K562 (cell line): ENCODE data around the gene ANXA4. TPM values are rescaled to one million over a fixed set of nuclear protein-coding genes. Genes with fewer than 3 reads are reported as not detected.

ENCODE experiments used
- BHLHE40 ChIP-seq: IDR thresholded peaks from 2 replicates; pipeline ENCODE4 v1.6.1; 2011; ENCODE audit warnings: low read length, improper control_type of control experiment
- BRD9 ChIP-seq: fragments of 450-650 bp; IDR thresholded peaks from 2 replicates; pipeline ENCODE4 v1.6.1; 2018; ENCODE audit warnings: low read depth; ENCODE audit not compliant: partially characterized antibody
- FOXP1 ChIP-seq: sonication (generic); formaldehyde crosslinking; IDR thresholded peaks from 2 replicates; pipeline ENCODE4 v1.8.0; 2022; ENCODE audit warnings: mild to moderate bottlenecking, missing genetic modification reagents
- HIVEP1 ChIP-seq: fragments of 250-450 bp; sonication (Bioruptor Pico); IDR thresholded peaks from 2 replicates; pipeline ENCODE4 v1.4.0; 2020; ENCODE audit warnings: mild to moderate bottlenecking
- MCM2 ChIP-seq: fragments of 450-650 bp; IDR thresholded peaks from 2 replicates; pipeline ENCODE4 v1.6.1; 2017; ENCODE audit warnings: low read depth, mild to moderate bottlenecking
- MTA2 ChIP-seq: fragments of 450-650 bp; IDR thresholded peaks from 2 replicates; pipeline ENCODE4 v1.6.1; 2016; ENCODE audit warnings: low read depth
- NELFE ChIP-seq: IDR thresholded peaks from 2 replicates; pipeline ENCODE4 v1.6.1; 2011; ENCODE audit warnings: mild to moderate bottlenecking; ENCODE audit not compliant: insufficient read depth, insufficient read length
- PTRF ChIP-seq: fragments of 450-650 bp; IDR thresholded peaks from 2 replicates; pipeline ENCODE4 v1.6.1; 2016; ENCODE audit warnings: mild to moderate bottlenecking, missing genetic modification characterization, missing compliant biosample characterization
- SRF ChIP-seq, 2 experiments: fragments of 250-450, 450-650 bp in 1 of 2; sonication (Bioruptor Pico) in 1 of 2; sonication (generic) in 1 of 2; formaldehyde crosslinking; IDR thresholded peaks; 2 replicates each; pipeline versions ENCODE4 v1.5.0 to v1.5.1; 2020 to 2022; ENCODE audit warnings: mild to moderate bottlenecking in 1 of 2, missing genetic modification reagents in 1 of 2
- SRSF1 ChIP-seq: fragments of 200-400 bp; formaldehyde crosslinking; IDR thresholded peaks from 2 replicates; pipeline ENCODE4 v1.6.1; 2017; ENCODE audit warnings: mild to moderate bottlenecking, low read depth, low read length, moderate library complexity
- TAF1 ChIP-seq: IDR thresholded peaks from 2 replicates; pipeline ENCODE4 v1.6.1; 2011; ENCODE audit warnings: mild to moderate bottlenecking, low read length, moderate library complexity; ENCODE audit not compliant: insufficient read depth, control insufficient read depth, severe bottlenecking; ENCODE audit errors: extremely low read depth
- TAL1 ChIP-seq: fragments of 450-650 bp; IDR thresholded peaks from 2 replicates; pipeline ENCODE4 v1.6.1; 2016; ENCODE audit warnings: mild to moderate bottlenecking
- TCFL5 ChIP-seq: fragments of 250-450 bp; sonication (Bioruptor Pico); conservative IDR thresholded peaks from 2 replicates; pipeline ENCODE4 v1.6.1; 2021; ENCODE audit warnings: mild to moderate bottlenecking, moderate library complexity, matching md5 sums
- ZC3H4 ChIP-seq: sonication (generic); formaldehyde crosslinking; IDR thresholded peaks from 2 replicates; pipeline ENCODE4 v1.9.0; 2021; ENCODE audit warnings: missing genetic modification reagents, borderline replicate concordance
- ZNF668 ChIP-seq: fragments of 250-450 bp; sonication (Bioruptor Pico); IDR thresholded peaks from 2 replicates; pipeline ENCODE4 v1.8.0; 2022; ENCODE audit warnings: mild to moderate bottlenecking, inconsistent platforms
- polyA plus RNA-seq, 8 experiments: library from polyadenylated mRNA; depleted of rRNA in 4 of 8; stranded (reverse) in 5 of 8; unstranded in 3 of 8; fragments of >200 nt; fragmentation: Nextera tagmentation in 2 of 8; fragmentation: Illumina TruSeq in 1 of 8; extraction: Ambion mirVana in 2 of 8; extraction: Trizol in 1 of 8; gene quantifications; 2 replicates each; pipeline versions ENCODE4 v1.2.1 to v1.2.3, GENCODE V29; 2011 to 2014; ENCODE audit warnings: inconsistent platforms in 1 of 8, missing spikeins in 1 of 8
- total RNA-seq, 7 experiments: library from RNA; depleted of rRNA in 6 of 7; stranded (reverse); fragments of >200 nt in 6 of 7; fragmentation: Illumina TruSeq in 2 of 7; extraction: Trizol in 2 of 7; gene quantifications; 2 replicates each; pipeline versions ENCODE4 v1.2.1 to v1.2.3, GENCODE V29; 2011 to 2021; ENCODE audit warnings: low replicate concordance in 1 of 7
- TF ChIP-seq, protein P1 (sequence below): fragments of 250-450 bp; sonication (Bioruptor Pico); IDR thresholded peaks from 2 replicates; pipeline ENCODE4 v1.5.0; 2022; ENCODE audit warnings: mild to moderate bottlenecking
- TF ChIP-seq, protein P2 (sequence below): fragments of 450-650 bp; IDR thresholded peaks from 2 replicates; pipeline ENCODE4 v1.6.1; 2016; ENCODE audit warnings: antibody characterized with exemption
- TF ChIP-seq, protein P3 (sequence below): sonication (generic); formaldehyde crosslinking; IDR thresholded peaks from 2 replicates; pipeline ENCODE4 v1.8.0; 2022; ENCODE audit warnings: missing genetic modification reagents, mild to moderate bottlenecking, moderate library complexity, borderline replicate concordance
- TF ChIP-seq, protein P4 (sequence below): fragments of 450-650 bp; IDR thresholded peaks from 2 replicates; pipeline ENCODE4 v1.6.1; 2016
- TF ChIP-seq, protein P5 (sequence below): fragments of 450-650 bp; conservative IDR thresholded peaks from 2 replicates; pipeline ENCODE4 v1.6.1; 2016; ENCODE audit warnings: missing genetic modification characterization, low read depth, mild to moderate bottlenecking, control low read depth, missing compliant biosample characterization

ANXA4 gene
- total and polyA plus RNA-seq, 9 of the 15 experiments (the other 6 are each of a cell fraction or from before 2014, with no cell fraction given): 3.4 to 13.6 (median 11.6) TPM

DNA sequence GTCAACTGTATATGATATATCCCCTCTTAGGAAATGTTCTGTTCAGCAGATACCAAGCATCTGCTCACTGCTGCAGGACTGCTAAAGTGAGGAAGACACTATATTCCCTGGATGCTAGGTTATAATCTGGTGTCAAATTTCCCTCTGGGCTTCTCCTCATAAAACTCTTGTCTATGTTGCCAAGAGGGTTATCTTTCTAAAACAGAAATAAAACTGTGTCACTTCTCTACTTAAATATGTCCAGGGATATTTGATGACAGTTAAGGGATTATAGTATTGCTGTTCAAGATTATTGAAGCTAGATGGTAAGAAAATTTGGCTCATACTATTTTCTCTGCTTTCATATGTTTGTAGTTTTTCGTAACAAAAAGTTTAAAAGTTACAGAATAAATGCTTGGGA, 121.4 kb downstream of the ANXA4 start (continued):
- TF ChIP-seq, protein P1, sequence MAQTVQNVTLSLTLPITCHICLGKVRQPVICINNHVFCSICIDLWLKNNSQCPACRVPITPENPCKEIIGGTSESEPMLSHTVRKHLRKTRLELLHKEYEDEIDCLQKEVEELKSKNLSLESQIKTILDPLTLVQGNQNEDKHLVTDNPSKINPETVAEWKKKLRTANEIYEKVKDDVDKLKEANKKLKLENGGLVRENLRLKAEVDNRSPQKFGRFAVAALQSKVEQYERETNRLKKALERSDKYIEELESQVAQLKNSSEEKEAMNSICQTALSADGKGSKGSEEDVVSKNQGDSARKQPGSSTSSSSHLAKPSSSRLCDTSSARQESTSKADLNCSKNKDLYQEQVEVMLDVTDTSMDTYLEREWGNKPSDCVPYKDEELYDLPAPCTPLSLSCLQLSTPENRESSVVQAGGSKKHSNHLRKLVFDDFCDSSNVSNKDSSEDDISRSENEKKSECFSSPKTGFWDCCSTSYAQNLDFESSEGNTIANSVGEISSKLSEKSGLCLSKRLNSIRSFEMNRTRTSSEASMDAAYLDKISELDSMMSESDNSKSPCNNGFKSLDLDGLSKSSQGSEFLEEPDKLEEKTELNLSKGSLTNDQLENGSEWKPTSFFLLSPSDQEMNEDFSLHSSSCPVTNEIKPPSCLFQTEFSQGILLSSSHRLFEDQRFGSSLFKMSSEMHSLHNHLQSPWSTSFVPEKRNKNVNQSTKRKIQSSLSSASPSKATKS (CRISPR knock-in tag): no peak
- TF ChIP-seq, protein P2, sequence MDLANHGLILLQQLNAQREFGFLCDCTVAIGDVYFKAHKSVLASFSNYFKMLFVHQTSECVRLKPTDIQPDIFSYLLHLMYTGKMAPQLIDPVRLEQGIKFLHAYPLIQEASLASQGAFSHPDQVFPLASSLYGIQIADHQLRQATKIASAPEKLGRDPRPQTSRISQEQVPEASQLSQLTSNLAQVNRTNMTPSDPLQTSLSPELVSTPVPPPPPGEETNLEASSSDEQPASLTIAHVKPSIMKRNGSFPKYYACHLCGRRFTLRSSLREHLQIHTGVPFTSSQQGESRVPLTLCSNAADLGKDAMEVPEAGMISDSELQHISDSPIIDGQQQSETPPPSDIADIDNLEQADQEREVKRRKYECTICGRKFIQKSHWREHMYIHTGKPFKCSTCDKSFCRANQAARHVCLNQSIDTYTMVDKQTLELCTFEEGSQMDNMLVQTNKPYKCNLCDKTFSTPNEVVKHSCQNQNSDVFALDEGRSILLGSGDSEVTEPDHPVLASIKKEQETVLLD: no peak
- TF ChIP-seq MTA2 (0 out of 2 replicates have a peak, but pooled peaks have one; percentile 21), ZC3H4 (CRISPR knock-in tag) (no peak), BRD9 (no peak), TAF1 (no peak), FOXP1 (no peak), TCFL5 (no peak), TAL1 (peak; percentile 58), BHLHE40 (no peak), MCM2 (no peak), SRSF1 (no peak), HIVEP1 (CRISPR knock-in tag) (no peak), NELFE (no peak), SRF (CRISPR knock-in tag; IDR thresholded peaks at IDR 0.05) (no peak), PTRF (no peak), ZNF668 (CRISPR knock-in tag) (no peak)
- TF ChIP-seq, protein P3, sequence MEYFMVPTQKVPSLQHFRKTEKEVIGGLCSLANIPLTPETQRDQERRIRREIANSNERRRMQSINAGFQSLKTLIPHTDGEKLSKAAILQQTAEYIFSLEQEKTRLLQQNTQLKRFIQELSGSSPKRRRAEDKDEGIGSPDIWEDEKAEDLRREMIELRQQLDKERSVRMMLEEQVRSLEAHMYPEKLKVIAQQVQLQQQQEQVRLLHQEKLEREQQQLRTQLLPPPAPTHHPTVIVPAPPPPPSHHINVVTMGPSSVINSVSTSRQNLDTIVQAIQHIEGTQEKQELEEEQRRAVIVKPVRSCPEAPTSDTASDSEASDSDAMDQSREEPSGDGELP (CRISPR knock-in tag): no peak
- TF ChIP-seq, protein P4, sequence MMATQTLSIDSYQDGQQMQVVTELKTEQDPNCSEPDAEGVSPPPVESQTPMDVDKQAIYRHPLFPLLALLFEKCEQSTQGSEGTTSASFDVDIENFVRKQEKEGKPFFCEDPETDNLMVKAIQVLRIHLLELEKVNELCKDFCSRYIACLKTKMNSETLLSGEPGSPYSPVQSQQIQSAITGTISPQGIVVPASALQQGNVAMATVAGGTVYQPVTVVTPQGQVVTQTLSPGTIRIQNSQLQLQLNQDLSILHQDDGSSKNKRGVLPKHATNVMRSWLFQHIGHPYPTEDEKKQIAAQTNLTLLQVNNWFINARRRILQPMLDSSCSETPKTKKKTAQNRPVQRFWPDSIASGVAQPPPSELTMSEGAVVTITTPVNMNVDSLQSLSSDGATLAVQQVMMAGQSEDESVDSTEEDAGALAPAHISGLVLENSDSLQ: no peak
- TF ChIP-seq, protein P5, sequence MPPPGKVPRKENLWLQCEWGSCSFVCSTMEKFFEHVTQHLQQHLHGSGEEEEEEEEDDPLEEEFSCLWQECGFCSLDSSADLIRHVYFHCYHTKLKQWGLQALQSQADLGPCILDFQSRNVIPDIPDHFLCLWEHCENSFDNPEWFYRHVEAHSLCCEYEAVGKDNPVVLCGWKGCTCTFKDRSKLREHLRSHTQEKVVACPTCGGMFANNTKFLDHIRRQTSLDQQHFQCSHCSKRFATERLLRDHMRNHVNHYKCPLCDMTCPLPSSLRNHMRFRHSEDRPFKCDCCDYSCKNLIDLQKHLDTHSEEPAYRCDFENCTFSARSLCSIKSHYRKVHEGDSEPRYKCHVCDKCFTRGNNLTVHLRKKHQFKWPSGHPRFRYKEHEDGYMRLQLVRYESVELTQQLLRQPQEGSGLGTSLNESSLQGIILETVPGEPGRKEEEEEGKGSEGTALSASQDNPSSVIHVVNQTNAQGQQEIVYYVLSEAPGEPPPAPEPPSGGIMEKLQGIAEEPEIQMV (tag): no peak
